ENCODE data around the gene OSBP2.
A peak's percentile ranks its signal among the peaks of the same experiment; 100 is the strongest.
"Not testable (repeated sequence)": the region's sequence is repeated elsewhere in the genome, so short reads cannot be mapped to it uniquely, and the experiment has no call there.

OSBP2 gene

GRCh38 chr22:30679895-30680690 lies 14.6 kb upstream of the OSBP2 start:
- DNase-seq = not testable (repeated sequence)

GRCh38 chr22:30680991-30681770 lies 13.5 kb upstream of the OSBP2 start:
- no peak for DNase-seq

- DNase-seq = no peak
Measured at GRCh38 chr22:30681831-30682230, 12.8 kb upstream of the OSBP2 start.

GRCh38 chr22:30685178-30685577 lies 9.5 kb upstream of the OSBP2 start:
- no peak for DNase-seq

DNA sequence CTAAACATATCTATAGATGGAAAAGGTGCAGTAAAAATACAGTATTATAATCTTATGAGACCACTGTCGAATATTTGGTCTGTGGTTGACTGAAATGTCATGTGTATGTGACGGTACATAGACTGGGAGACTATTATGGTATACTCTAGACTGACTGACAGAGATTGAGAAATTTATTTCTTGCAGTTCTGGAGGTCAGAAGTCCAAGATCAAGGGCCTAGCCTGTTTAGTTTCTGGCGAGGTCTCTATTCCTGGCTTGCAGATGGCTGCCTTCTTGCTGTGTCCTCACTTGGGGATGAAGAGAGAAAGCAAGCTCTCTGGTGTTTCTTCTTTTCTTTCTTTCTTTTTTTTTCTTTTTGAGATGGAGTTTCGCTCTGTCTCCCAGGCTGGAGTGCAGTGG lies 7.3 kb upstream of the OSBP2 start:
- no peak for DNase-seq

- no peak for DNase-seq
Measured at GRCh38 chr22:30689622-30690021, 5.1 kb upstream of the OSBP2 start.

- no peak for DNase-seq
Measured at GRCh38 chr22:30691204-30691603, 3.5 kb upstream of the OSBP2 start.

- DNase-seq = peak; percentile 72
Measured at GRCh38 chr22:30694171-30694639, 469 bp upstream of the OSBP2 start.

- DNase-seq = no peak
Measured at GRCh38 chr22:30695351-30695851, 727 bp downstream of the OSBP2 start.

DNA sequence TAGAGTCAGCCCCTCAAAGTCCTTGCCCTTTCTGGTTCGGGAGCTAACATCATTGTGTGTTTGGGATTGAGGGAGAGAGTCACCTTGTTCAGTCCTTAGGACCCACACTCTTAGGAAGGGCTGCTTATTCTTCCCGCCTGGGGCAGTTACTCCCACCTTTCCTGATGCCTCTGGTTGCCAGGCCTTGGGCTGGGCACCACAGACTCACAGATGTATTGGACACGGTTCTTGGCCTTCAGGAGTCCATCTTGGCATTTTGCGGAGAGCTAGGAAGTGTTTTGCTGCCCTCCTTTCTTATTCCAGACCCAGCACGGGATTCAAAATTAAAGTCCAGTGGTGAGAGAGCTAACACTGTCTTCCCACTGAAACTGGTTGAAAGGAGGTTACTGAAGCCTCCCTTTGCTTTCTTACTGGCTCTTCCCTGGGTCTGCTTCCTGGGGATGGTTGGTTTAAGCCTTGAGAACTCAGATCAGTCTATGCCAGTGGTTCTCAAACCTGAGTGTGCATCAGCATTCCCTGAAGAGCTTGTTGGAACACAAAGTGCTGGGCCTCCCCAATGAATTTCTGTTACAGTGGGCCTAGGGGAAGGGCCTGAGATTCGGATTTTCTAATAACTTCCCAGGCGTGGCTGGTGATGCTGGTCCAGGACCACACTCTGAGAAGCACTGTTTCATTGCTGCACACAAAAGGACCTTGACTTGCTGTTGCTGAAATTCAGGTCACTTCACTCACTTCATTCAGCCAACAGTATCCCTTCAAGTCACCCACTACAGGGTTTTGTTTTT lies 1.4 kb downstream of the OSBP2 start:
- no peak for DNase-seq

- no peak for DNase-seq
Measured at GRCh38 chr22:30697975-30698374, 3.3 kb downstream of the OSBP2 start.

GRCh38 chr22:30701872-30702271 lies 7.2 kb downstream of the OSBP2 start:
- DNase-seq = no peak

DNA sequence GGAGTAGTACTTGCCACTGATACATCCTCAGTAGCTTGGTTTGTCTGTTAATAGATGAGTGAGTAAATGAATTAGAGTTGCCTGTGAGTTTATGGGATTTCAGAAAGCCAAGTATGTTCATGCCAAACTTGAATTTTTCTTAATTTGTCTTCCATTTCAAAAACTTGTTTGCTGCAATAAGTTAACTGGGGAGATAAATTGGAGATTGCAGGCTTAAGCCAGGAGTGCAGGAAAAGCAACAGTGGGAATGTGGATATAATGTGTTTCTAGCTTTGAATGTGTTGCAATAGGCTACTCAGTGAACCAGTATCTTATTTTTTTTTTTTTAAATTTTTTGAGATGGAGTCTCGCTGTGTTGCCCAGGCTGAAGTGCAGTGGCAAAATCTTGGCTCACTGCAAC lies 8.2 kb downstream of the OSBP2 start:
- no peak for DNase-seq

DNA sequence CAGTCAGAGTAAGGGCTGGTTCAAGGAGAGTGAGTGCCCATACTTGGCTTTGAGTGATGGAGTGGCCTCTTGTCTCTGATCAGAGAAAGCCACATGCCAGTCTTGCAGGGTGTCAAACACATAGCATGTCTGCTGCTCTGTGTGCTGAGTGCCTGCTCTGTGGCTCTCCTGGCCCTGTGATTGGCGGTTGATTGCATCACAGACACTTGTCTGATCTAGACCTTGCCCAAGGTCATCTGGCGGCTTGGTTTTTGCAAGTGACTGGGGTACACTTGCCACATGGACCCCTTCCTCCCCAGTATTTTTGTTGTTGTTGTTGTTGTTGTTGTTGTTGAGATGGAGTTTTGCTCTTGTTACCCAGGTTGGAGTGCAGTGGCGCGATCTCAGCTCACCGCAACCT lies 10.3 kb downstream of the OSBP2 start:
- DNase-seq = no peak

DNA sequence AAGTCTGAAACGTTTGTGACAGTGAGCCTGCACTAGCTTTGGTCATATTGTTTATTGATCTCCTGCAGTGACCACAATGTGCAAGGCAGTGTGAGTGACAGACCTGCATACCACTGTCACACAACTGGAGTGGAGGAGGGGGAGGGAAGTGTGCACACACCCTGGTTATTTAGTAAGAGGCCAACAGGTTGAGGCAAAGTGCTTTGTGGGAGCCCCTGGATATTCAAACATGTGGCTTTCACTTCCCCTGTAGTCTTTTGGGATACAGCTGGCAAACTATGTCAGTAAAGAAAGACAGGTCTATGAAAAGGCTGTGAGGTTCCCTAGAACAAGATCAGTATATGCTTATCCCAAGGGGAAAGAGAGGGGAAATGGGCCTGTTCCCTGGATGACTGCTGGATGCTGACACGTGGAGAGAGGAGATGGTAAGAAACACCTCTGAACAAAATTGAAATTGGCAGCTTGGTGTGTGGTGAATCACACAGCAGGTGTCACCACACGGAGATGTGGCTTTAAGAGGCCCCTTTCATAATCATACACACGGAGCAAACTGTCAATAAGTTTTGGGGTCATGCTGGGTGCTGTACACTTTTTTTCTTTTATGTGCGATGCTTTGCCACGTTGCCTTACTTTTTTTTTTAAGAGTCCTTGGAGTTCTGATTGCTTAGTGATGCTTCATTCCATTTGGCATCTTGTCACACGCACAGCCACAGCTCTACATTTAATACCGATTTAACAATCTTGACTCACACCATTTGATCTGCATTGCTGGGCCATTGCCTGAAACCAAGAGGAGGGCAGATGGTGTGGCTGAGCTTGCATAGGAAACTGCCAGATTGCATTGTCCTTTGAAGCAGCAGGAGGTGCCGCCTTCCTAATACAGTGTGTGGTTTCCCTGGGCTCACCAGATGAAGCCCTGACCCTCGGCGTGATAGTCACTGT lies 11.3 kb downstream of the OSBP2 start:
- no peak for DNase-seq

DNA sequence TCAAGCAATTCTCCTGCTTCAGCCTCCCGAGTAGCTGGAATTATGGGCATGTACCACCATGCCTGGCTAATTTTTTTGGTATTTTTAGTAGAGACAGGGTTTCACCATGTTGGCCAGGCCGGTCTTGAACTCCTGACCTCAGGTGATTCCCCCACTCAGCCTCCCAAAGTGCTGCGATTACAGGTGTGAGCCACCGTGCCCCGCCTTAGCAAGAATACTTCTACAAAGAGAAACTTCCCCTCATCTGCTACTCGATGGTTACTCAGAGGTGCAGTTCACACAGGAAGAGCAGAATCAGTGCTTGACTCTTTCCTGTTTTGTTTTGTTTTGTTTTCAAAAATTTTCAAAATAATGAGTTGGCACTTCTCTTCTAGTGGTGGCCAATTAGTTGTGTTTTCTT lies 15.3 kb downstream of the OSBP2 start:
- DNase-seq = not testable (repeated sequence)

DNA sequence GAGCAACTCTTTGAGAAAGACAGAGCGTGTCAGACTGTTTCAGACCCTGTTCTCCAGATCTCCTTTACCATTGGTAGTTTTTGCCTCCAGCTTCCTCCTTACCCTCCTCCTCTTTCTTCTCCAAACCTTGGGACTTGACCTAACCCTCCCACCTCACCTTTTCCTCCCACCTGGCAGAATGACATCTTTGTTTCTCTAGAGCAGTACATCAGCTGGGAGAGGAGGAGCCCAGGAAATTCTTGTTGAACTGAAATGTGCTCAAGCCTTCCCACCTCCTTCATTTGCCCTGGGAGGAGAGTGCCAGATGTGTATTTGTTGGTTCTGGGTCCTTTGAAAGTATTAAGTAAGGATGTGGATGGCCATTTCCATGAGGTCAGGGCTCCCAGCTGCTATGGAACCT lies 17.4 kb downstream of the OSBP2 start:
- DNase-seq = no peak

GRCh38 chr22:30714062-30714461 lies 19.4 kb downstream of the OSBP2 start:
- no peak for DNase-seq

DNA sequence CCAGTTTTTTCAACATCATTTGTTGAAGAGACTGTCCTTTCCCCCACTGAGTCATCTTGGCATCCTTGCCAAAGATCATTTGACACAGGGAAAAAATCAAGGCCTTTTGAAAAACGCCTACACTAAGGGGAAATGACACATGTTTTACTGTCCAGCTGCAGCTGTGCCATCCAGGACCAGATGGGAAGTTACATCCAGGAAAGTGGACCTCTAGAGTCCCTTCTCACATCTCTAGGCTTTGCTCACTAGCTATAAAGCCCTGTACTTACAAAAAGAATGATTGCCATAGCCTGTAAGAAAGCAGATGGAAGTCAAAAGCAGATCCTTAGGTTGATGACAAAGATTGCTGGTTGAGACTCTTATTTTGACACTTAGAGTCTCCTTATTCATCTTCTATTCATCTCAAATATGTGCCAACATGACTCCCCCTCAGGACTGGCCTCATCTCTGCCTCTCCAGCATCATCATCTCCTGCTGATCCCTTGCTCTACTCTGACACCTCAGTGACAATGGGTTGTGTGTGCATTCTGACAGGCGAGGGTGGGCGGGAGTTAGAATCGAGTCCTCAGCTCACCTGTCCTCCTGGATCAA lies 22.8 kb downstream of the OSBP2 start:
- DNase-seq = no peak

DNA sequence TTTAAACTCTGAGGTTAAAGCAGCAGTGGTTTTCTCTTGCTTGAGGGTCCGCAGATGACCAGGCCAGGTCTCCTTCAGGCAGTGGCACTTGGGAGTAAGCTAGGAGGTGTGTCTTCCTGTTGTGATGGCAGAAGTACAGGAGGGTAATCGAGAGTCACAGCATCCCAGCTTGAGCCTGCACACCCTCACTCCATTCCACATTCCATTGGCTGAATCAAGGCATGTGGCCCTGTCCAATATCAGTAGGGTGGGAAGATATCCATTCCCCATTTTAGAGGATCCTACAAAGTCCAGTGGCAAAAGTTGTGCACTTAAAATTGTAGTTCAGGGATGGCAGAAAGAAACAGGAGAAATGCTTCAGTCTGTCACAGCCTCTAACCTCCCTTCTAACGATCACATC lies 23.3 kb downstream of the OSBP2 start:
- no peak for DNase-seq

DNA sequence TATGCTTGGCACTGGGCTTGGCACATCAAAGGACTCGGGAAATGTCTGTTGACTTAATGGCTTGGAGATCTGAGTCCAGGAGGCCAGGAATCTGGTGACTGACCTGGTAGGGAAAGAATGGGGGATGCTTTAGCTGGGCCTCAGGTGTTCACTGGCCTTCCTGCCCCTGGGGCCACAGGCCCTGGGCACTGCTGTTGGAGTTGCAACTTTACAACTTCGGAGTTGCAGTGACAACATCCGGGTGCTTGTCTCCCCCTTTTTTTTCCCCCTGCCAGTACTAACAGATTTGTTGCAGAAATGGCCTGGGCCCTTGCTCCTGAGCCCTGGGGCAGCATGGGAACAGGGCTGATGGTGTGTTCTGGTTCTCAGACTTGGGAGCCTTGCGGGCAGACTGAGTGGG lies 23.8 kb downstream of the OSBP2 start:
- no peak for DNase-seq

DNA sequence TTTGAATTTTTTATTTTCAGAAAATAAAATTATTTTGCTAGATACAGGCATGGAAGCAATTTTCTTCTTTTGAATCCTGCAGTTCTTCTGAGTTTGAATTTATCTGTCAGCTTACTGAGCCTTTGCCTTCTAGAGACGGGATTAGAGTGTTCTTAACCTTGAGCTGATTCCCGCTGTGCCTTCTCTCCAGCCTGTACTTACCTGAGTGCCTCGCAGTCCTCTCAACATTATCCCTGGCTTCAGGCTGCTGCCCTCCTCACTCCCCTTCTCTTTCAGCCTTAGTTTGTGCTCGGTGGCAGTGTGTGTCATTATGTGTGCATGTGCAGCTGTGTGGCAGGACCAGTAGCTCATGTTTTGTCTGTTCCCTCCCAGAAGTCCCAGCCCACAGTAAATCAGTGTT lies 24.3 kb downstream of the OSBP2 start:
- DNase-seq = no peak

Data from CD4-positive, alpha-beta T cell treated with Interleukin-6 for 4 hours (primary cell).